ENCODE data around the gene MRPS12. TPM values are rescaled to one million over a fixed set of nuclear protein-coding genes. Genes with fewer than 3 reads are reported as not detected.
"Not testable (repeated sequence)": the region's sequence is repeated elsewhere in the genome, so short reads cannot be mapped to it uniquely, and the experiment has no call there.

The MRPS12 gene
- total RNA-seq, 2 experiments from 2014 or later, result 62.4 to 76.0 TPM

GRCh38 chr19:38921420-38922274 is 9.1 kb upstream of the MRPS12 start:
- DNase-seq (no peak), ATAC-seq (no peak)
- POLR2A ChIA-PET, result no interaction called here
- no peaks in the 10 kb centered on the region for H3K4me1 Mint-ChIP-seq
- H3K27me3 Mint-ChIP-seq, result no peaks in the 10 kb centered on the region
- CTCF ChIA-PET, result interaction anchor here (1.2 kb wide), 1 partner anchor 9 kb away, joined by 3 read pairs; the partner anchor contains the start of genes MRPS12 and SARS2
- H3K27ac Mint-ChIP-seq, result no peak overlapping the region
- H3K4me3 Mint-ChIP-seq, result no peak overlapping the region
- intact Hi-C loops (cut with DNase I, micrococcal nuclease), result no loop called here
- H3K36me3 Mint-ChIP-seq (ENCODE audit: low read depth), result peaks cover 18% of the 10 kb centered on the region
- no peaks in the 10 kb centered on the region for H3K9me3 Mint-ChIP-seq (ENCODE audit: low read depth)

DNA sequence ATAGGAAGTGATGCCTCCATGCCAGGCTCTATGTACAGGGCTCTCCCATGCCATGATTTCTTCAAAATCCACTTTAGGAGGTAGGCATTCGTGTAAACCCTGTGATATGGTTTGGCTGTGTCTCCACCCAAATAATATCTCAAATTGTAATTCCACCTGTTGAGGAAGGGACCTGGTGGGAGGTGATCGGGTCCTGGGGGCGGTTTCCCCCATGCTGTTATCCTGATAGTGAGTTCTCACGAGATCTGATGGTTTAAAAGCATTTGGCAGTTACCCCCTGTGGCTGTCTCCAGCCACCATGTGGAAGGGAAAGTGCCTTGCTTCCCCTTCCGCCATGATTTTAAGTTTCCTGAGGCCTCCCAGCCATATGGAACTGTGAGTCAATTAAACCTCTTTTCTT is 8.3 kb upstream of the MRPS12 start:
- DNase-seq, result no peak
- ATAC-seq, result no peak
- Mint-ChIP-seq H3K4me1 (no peaks in the 10 kb centered on the region), H3K36me3 (ENCODE audit: low read depth) (peaks cover 18% of the 10 kb centered on the region), H3K27ac (no peak overlapping the region), H3K4me3 (no peak overlapping the region), H3K9me3 (ENCODE audit: low read depth) (no peaks in the 10 kb centered on the region), H3K27me3 (no peaks in the 10 kb centered on the region)
- ChIA-PET POLR2A (no interaction called here), CTCF (no interaction called here)
- intact Hi-C loops (cut with DNase I, micrococcal nuclease), result no loop called here

GRCh38 chr19:38924388-38924787 is 6.4 kb upstream of the MRPS12 start:
- peaks cover 23% of the 10 kb centered on the region for H3K36me3 Mint-ChIP-seq (ENCODE audit: low read depth)
- ChIA-PET POLR2A (no interaction called here), CTCF (interaction anchor here (0.7 to 1.1 kb wide), 3 partner anchors 58 to 563 kb away, joined by 3 to 4 read pairs (median 3); no protein-coding TSS in a partner anchor)
- H3K27ac Mint-ChIP-seq, result no peak overlapping the region
- intact Hi-C loops (cut with DNase I, micrococcal nuclease), result no loop called here
- no peaks in the 10 kb centered on the region for H3K9me3 Mint-ChIP-seq (ENCODE audit: low read depth)
- no peak for DNase-seq
- H3K4me1 Mint-ChIP-seq, result peaks cover 15% of the 10 kb centered on the region
- H3K27me3 Mint-ChIP-seq, result no peaks in the 10 kb centered on the region
- ATAC-seq, result no peak
- H3K4me3 Mint-ChIP-seq, result no peak overlapping the region

- Mint-ChIP-seq H3K27ac (peak overlapping the region; percentile 77), H3K9me3 (ENCODE audit: low read depth) (no peaks in the 10 kb centered on the region), H3K36me3 (ENCODE audit: low read depth) (peaks cover 31% of the 10 kb centered on the region), H3K4me3 (peak overlapping the region; percentile 81), H3K27me3 (no peaks in the 10 kb centered on the region), H3K4me1 (peaks cover 28% of the 10 kb centered on the region)
- intact Hi-C loops (cut with DNase I, micrococcal nuclease), result no loop called here
- ChIA-PET CTCF (interaction anchor here (0.7 to 1.3 kb wide), 4 partner anchors 25 to 593 kb away, joined by 3 read pairs; partner anchors contain the start of gene NFKBIB), POLR2A (no interaction called here)
- ATAC-seq (no peak), DNase-seq (no peak)
These were observed 2.2 kb upstream of the MRPS12 start for GRCh38 chr19:38928391-38929001.

- Mint-ChIP-seq H3K4me3 (peak within 1 kb of the TSS; percentile 81), H3K9me3 (ENCODE audit: low read depth) (peaks cover 4% of the 10 kb centered on the region), H3K27ac (peak within 1 kb of the TSS; percentile 92), H3K4me1 (peaks cover 28% of the 10 kb centered on the region), H3K36me3 (ENCODE audit: low read depth) (peaks cover 36% of the 10 kb centered on the region), H3K27me3 (no peaks in the 10 kb centered on the region)
- ATAC-seq (peak; percentile 69), DNase-seq (peak; percentile 95)
- intact Hi-C loops (cut with DNase I, micrococcal nuclease), result loop anchor here (1.0 to 5.0 kb wide), 26 partner anchors 19 to 1023 kb away; partner anchors contain the start of genes FAM98C (in 2 of the 2), NFKBIB (in 2 of the 2), SIRT2 (in 2 of the 2) and ACTN4 (in 1 of the 2)
- CTCF ChIA-PET, result interaction anchor here (0.6 to 2.3 kb wide), 50 partner anchors 9 to 805 kb away, joined by 3 to 23 read pairs (median 4); partner anchors contain the start of genes ACTN4, ECH1, FAM98C and NFKBIB
- POLR2A ChIA-PET, result interaction anchor here (0.6 to 2.4 kb wide), 7 partner anchors 30 to 527 kb away, joined by 3 to 13 read pairs (median 3); partner anchors contain the start of genes ECH1, EIF3K, FAM98C and NFKBIB
These were observed 592 bp upstream of the MRPS12 start, which contains the start of gene SARS2 for GRCh38 chr19:38929929-38930775. Gene SARS2 (minus strand): TSS chr19:38930763. CDS start chr19:38930736, 27 bp downstream.

- Mint-ChIP-seq H3K4me1 (peaks cover 28% of the 10 kb centered on the region), H3K27ac (peak overlapping the region; percentile 92), H3K9me3 (ENCODE audit: low read depth) (peaks cover 4% of the 10 kb centered on the region), H3K4me3 (peak overlapping the region; percentile 81), H3K27me3 (no peaks in the 10 kb centered on the region), H3K36me3 (ENCODE audit: low read depth) (peaks cover 36% of the 10 kb centered on the region)
- DNase-seq (no peak), ATAC-seq (no peak)
- ChIA-PET POLR2A (interaction anchor here (0.6 to 2.4 kb wide), 3 partner anchors 31 to 1030 kb away, joined by 3 to 13 read pairs (median 6); partner anchors contain the start of genes NFKBIB and SIRT2), CTCF (interaction anchor here (0.8 to 2.3 kb wide), 8 partner anchors 13 to 297 kb away, joined by 3 to 23 read pairs (median 6); partner anchors contain the start of genes NFKBIB and SIRT2)
- intact Hi-C loops (cut with DNase I, micrococcal nuclease), result loop anchor here (2.0 to 5.0 kb wide), 6 partner anchors 204 to 595 kb away; partner anchors contain the start of gene PLEKHG2 (in 1 of the 2)
These were observed 713 bp downstream of the MRPS12 start for GRCh38 chr19:38931521-38931793.

DNA sequence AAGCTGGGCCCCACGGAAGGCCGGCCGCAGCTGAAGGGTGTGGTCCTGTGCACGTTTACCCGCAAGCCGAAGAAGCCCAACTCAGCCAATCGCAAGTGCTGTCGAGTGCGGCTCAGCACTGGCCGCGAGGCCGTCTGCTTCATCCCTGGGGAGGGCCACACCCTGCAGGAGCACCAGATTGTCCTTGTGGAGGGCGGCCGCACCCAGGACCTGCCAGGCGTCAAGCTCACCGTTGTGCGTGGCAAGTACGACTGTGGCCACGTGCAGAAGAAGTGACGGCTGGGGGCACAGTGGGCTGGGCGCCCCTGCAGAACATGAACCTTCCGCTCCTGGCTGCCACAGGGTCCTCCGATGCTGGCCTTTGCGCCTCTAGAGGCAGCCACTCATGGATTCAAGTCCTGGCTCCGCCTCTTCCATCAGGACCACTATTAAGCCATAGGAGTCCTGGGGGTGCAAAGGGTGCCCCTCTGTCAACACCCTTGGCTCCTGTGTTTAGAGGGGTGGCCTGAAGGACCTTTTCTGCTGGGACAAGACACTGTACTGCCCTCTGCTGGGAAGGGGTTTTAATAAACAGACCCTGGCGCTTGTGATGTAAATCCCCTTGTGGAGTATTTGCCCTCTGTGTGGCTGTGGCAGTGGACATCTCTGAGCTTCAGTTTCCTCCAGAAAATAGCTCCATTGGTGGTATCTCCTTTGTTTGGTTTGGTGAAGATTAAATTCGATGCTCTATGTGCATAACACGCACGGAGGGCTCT is 1.9 kb downstream of the MRPS12 start:
- peak; percentile 60 for DNase-seq
- ATAC-seq, result no peak
- H3K27ac Mint-ChIP-seq, result peak overlapping the region; percentile 25
- peaks cover 28% of the 10 kb centered on the region for H3K4me1 Mint-ChIP-seq
- peaks cover 35% of the 10 kb centered on the region for H3K36me3 Mint-ChIP-seq (ENCODE audit: low read depth)
- peaks cover 4% of the 10 kb centered on the region for H3K9me3 Mint-ChIP-seq (ENCODE audit: low read depth)
- ChIA-PET CTCF (interaction anchor here (0.6 to 2.2 kb wide), 9 partner anchors 15 to 417 kb away, joined by 3 to 7 read pairs (median 3); partner anchors contain the start of gene EIF3K), POLR2A (interaction anchor here (0.9 kb wide), 1 partner anchor 45 kb away, joined by 5 read pairs; no protein-coding TSS in a partner anchor)
- no peaks in the 10 kb centered on the region for H3K27me3 Mint-ChIP-seq
- intact Hi-C loops (cut with DNase I, micrococcal nuclease), result loop anchor here in 1 of 2 experiments (5.0 kb wide), 1 partner anchor 205 kb away; no protein-coding TSS in a partner anchor
- peak overlapping the region; percentile 52 for H3K4me3 Mint-ChIP-seq

- no peak for ATAC-seq
- no peak for DNase-seq
- no peak overlapping the region for H3K27ac Mint-ChIP-seq
- H3K4me3 Mint-ChIP-seq, result no peak overlapping the region
- peaks cover 32% of the 10 kb centered on the region for H3K36me3 Mint-ChIP-seq (ENCODE audit: low read depth)
- ChIA-PET CTCF (interaction anchor here (0.6 to 1.4 kb wide), 8 partner anchors 14 to 488 kb away, joined by 3 to 6 read pairs (median 3); no protein-coding TSS in a partner anchor), POLR2A (interaction anchor here (0.5 to 0.9 kb wide), 2 partner anchors 44 to 78 kb away, joined by 3 to 5 read pairs; no protein-coding TSS in a partner anchor)
- H3K9me3 Mint-ChIP-seq (ENCODE audit: low read depth), result peaks cover 4% of the 10 kb centered on the region
- intact Hi-C loops (cut with DNase I, micrococcal nuclease), result loop anchor here in 1 of 2 experiments (5.0 kb wide), 1 partner anchor 206 kb away; no protein-coding TSS in a partner anchor
- H3K4me1 Mint-ChIP-seq, result peaks cover 20% of the 10 kb centered on the region
- no peaks in the 10 kb centered on the region for H3K27me3 Mint-ChIP-seq
These were observed 2.8 kb downstream of the MRPS12 start for GRCh38 chr19:38933544-38933943.

DNA sequence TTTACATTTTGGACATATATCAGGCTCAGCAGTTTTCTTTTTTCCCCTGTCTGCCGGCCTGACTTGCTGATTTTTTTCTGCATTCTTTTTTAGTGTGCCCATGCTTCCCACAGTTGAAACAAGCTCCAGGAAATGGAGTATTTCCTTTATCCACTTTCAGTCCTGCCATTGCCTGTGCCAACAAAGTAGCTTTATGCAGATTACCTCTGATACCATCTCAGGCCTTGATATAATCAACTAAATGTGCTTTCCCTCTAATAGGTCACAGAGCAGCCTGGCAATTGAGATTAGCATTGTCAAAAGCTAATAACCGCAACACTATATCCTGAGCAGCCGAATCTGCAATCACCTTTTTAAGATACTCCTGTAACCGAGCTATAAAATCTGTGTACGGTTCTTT is 9.2 kb downstream of the MRPS12 start:
- Mint-ChIP-seq H3K9me3 (ENCODE audit: low read depth) (peaks cover under 1% of the 10 kb centered on the region), H3K4me1 (peaks cover 13% of the 10 kb centered on the region), H3K27ac (no peak overlapping the region), H3K27me3 (no peaks in the 10 kb centered on the region), H3K4me3 (no peak overlapping the region), H3K36me3 (ENCODE audit: low read depth) (peaks cover 2% of the 10 kb centered on the region)
- CTCF ChIA-PET, result interaction anchor here (0.7 to 1.9 kb wide), 6 partner anchors 9 to 396 kb away, joined by 3 to 8 read pairs (median 4); partner anchors contain the start of genes MRPS12, NFKBIB, SARS2 and SIRT2
- ATAC-seq (no peak), DNase-seq (no peak)
- intact Hi-C loops (cut with DNase I, micrococcal nuclease), result no loop called here
- POLR2A ChIA-PET, result no interaction called here

DNA sequence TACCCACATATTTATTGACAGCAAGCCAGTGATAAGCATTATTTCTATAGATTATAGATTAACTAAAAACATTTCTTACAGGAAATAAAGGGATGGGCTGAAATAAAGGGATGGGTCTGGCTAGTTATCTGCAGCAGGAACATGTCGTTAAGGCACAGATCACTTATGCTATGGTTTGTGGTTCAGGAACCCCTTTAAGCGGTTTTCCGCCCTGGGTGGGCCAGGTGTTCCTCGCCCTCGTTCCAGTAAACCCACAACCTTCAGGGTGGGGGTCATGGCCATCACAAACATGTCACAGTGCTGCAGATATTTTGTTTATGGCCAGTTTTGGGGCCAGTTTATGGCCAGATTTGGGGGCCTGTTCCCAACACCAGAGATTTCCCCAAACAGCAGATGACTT is 10.7 kb downstream of the MRPS12 start:
- H3K4me3 Mint-ChIP-seq; H3K36me3 Mint-ChIP-seq (ENCODE audit: low read depth); POLR2A ChIA-PET; intact Hi-C loops (cut with DNase I, micrococcal nuclease); DNase-seq; H3K9me3 Mint-ChIP-seq (ENCODE audit: low read depth); H3K27ac Mint-ChIP-seq; H3K27me3 Mint-ChIP-seq; ATAC-seq: not testable (repeated sequence)
- CTCF ChIA-PET, result interaction anchor here (0.6 kb wide), 1 partner anchor 145 kb away, joined by 4 read pairs; no protein-coding TSS in a partner anchor
- peaks cover 13% of the 10 kb centered on the region for H3K4me1 Mint-ChIP-seq

Measured in activated CD4-positive, alpha-beta T cell treated with anti-CD3 and anti-CD28 coated beads for 36 hours (primary cell).